ENCODE measurements around the gene KRTAP5-7.
"Not testable (repeated sequence)": the region's sequence is repeated elsewhere in the genome, so short reads cannot be mapped to it uniquely, and the experiment has no call there.

The KRTAP5-7 gene, protein sequence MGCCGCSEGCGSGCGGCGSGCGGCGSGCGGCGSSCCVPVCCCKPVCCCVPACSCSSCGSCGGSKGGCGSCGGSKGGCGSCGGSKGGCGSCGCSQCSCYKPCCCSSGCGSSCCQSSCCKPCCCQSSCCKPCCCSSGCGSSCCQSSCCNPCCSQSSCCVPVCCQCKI

DNA sequence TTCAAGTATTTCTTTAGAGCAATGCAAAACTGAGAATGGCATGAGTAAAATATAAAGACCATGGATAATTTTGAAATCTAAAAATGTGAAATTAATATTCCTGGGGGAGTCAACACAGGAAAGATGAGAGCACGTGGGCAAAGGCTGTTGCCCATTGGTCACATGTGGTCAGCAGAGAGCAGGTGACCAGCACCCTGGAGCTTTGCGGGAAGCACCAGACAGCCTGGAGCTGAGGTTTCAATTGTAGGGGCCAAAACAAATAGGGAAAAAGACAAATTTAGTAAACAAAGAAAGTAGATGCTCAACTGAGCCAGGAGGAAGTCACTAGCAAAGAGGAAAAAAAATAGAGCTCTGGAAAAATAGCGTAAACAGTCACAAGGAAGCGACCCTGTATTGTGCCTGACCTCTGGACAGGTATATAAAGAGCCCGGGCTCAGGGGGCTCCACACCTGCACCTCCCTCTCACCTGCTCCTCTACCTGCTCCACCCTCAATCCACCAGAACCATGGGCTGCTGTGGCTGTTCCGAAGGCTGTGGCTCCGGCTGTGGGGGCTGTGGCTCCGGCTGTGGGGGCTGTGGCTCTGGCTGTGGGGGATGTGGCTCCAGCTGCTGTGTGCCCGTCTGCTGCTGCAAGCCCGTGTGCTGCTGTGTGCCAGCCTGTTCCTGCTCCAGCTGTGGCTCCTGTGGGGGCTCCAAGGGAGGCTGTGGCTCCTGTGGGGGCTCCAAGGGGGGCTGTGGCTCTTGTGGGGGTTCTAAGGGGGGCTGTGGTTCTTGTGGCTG lies at the start of gene KRTAP5-7:
KRTAP5-7 (plus strand) TSS at position 472 of the 780 bp plus-strand sequence; CDS start at position 506, 34 bp downstream.
- not testable (repeated sequence) for H3K9me3 ChIP-seq (ENCODE audit: control insufficient read depth, low read length); H3K9ac ChIP-seq (ENCODE audit: low read length); H3K36me3 ChIP-seq (ENCODE audit: control insufficient read depth, insufficient read depth, low read length, severe bottlenecking); H3K4me3 ChIP-seq (ENCODE audit: low read length); DNase-seq (ENCODE audit: low read depth); H3K4me1 ChIP-seq (ENCODE audit: control insufficient read depth, insufficient read depth, low read length); H3K27me3 ChIP-seq (replicated peaks; ENCODE audit: control insufficient read depth, insufficient read depth, low read length)

DNA sequence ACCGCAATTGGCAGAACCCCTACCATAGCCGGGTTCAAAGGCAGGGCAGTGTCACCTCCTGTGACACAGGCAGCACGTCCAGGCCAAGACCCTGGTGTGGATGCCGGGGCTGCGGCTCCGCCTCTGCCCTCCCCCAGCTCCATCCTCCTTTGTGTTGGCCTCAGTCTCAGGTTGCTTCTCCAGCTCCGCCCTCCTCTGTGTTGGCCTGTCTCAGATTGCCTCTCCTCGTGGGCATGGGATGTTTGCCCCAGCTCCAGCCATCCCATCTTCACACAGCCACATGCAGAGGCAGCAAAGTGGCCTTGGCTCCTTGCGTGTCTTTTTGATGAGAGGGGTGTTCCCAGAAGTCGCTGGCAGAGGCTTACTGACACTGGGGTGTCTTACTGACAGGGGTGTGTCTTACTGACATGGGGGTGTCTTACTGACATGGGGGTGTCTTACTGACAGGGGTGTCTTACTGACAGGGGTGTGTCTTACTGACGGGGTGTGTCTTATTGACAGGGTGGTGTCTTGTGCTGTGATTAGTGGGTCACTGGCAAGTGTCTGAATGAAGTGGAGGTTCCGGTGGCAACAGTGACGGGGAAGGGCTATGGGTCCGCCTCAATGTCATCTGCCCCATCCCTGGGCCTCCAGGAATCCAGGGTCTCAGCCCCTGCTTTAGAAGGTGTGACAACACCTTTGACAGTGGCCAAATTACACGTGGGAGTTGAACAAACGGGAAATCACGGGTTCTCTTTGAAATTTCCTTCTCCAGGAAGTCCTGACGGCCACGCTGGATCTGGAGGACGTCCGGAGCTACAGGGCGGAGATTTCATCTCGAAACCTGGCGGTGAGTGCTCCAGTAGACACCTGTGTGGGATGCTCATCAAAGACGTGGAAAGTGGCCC lies 49.2 kb upstream of the KRTAP5-7 start:
- no peak for DNase-seq (ENCODE audit: low read depth)
- H3K9me3 ChIP-seq (ENCODE audit: control insufficient read depth, low read length), result no peaks in the 10 kb centered on the region
- no peak overlapping the region for H3K4me3 ChIP-seq (ENCODE audit: low read length)
- no peaks in the 10 kb centered on the region for H3K27me3 ChIP-seq (replicated peaks; ENCODE audit: control insufficient read depth, insufficient read depth, low read length)
- H3K36me3 ChIP-seq (ENCODE audit: control insufficient read depth, insufficient read depth, low read length, severe bottlenecking), result peaks cover 90% of the 10 kb centered on the region
- H3K4me1 ChIP-seq (ENCODE audit: control insufficient read depth, insufficient read depth, low read length), result no peaks in the 10 kb centered on the region
- no peak overlapping the region for H3K9ac ChIP-seq (ENCODE audit: low read length)

DNA sequence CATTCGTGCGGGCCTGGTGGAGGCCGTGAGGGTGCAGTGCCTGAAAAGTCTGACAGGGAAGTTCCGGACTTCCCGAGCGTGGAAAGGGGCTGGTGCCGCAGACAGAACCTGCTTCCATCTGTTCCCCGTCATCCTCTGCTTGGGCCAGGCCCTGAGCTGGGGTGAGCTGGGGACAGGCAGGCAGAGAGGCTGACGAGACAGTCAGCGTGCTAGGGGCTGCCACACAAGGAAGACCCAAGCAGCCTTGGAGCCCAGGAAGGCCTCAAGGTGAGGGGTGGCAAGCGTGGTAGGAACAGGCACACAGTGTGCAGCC lies 48.6 kb upstream of the KRTAP5-7 start:
- peaks cover 90% of the 10 kb centered on the region for H3K36me3 ChIP-seq (ENCODE audit: control insufficient read depth, insufficient read depth, low read length, severe bottlenecking)
- no peak overlapping the region for H3K9ac ChIP-seq (ENCODE audit: low read length)
- H3K9me3 ChIP-seq (ENCODE audit: control insufficient read depth, low read length), result no peaks in the 10 kb centered on the region
- no peak for DNase-seq (ENCODE audit: low read depth)
- no peaks in the 10 kb centered on the region for H3K4me1 ChIP-seq (ENCODE audit: control insufficient read depth, insufficient read depth, low read length)
- H3K27me3 ChIP-seq (replicated peaks; ENCODE audit: control insufficient read depth, insufficient read depth, low read length), result no peaks in the 10 kb centered on the region
- H3K4me3 ChIP-seq (ENCODE audit: low read length), result no peak overlapping the region

DNA sequence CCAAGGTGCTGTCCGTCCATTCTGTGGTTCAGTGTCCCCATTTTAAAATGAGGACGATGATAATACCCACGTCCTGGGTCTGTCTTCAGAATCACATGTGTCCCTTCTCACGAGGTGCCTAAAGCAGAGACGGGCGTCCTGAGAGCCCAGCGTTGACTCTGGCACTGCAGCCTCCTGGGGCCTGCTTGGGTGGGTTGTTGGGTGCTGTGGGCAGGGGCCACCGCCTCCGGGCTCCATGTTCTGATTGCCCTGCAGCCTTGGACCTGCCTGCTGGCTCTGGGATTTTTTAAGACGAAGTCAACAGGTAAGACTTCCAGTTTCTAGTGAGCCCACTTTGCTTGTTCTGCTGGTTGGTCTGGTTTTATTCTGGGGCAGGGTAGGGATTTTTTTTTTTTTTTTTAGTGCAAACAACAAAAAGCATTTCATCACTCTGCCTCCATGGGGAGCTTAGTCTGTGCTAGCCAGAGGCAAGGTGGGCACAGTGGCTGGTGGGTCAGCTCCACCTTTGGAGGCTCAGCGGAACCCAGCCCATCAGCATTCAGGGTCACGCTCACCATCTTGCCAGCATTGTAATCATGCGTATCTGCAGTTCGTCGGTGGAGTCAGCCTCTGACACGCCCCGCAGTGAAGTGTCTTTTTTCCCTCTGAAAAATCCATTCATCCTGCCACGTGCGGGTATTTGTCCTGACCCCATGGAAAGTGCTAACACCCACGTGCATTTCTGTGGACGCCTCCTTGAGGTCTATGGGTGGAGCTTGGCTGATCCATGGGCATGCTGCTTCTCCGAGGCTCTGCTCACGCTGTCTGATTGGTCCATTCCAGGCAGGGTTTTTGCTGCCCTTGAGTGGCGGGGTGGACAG lies 45.7 kb upstream of the KRTAP5-7 start:
- H3K4me3 ChIP-seq (ENCODE audit: low read length), result no peak overlapping the region
- H3K36me3 ChIP-seq (ENCODE audit: control insufficient read depth, insufficient read depth, low read length, severe bottlenecking), result peaks cover 97% of the 10 kb centered on the region
- no peak for DNase-seq (ENCODE audit: low read depth)

DNA sequence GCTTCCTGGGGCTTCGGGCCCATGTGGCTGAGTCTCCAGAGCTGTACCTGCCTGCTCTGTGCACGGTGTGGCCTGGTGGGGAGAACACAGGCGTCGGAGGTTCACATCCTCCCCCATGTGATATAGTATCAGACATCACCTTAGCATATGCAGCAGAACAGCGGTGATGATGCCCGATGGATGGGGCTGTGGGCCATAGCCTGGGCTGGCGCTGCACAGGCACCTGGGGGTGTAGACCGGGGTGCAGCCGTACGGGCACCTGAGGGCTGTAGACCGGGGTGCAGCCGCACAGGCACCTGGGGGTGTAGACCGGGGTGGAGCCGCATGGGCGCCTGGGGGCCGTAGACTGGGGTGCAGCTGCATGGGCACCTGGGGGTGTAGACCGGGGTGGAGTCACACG lies 44.9 kb upstream of the KRTAP5-7 start:
- no peaks in the 10 kb centered on the region for H3K27me3 ChIP-seq (replicated peaks; ENCODE audit: control insufficient read depth, insufficient read depth, low read length)
- no peak overlapping the region for H3K9ac ChIP-seq (ENCODE audit: low read length)
- no peak overlapping the region for H3K4me3 ChIP-seq (ENCODE audit: low read length)
- no peaks in the 10 kb centered on the region for H3K4me1 ChIP-seq (ENCODE audit: control insufficient read depth, insufficient read depth, low read length)
- no peak for DNase-seq (ENCODE audit: low read depth)
- H3K36me3 ChIP-seq (ENCODE audit: control insufficient read depth, insufficient read depth, low read length, severe bottlenecking), result peaks cover 91% of the 10 kb centered on the region
- H3K9me3 ChIP-seq (ENCODE audit: control insufficient read depth, low read length), result no peaks in the 10 kb centered on the region

More for the DNA sequence above, 45.7 kb upstream of the KRTAP5-7 start:
- no peak overlapping the region for H3K9ac ChIP-seq (ENCODE audit: low read length)
- no peaks in the 10 kb centered on the region for H3K27me3 ChIP-seq (replicated peaks; ENCODE audit: control insufficient read depth, insufficient read depth, low read length)
- no peaks in the 10 kb centered on the region for H3K4me1 ChIP-seq (ENCODE audit: control insufficient read depth, insufficient read depth, low read length)
- no peaks in the 10 kb centered on the region for H3K9me3 ChIP-seq (ENCODE audit: control insufficient read depth, low read length)

DNA sequence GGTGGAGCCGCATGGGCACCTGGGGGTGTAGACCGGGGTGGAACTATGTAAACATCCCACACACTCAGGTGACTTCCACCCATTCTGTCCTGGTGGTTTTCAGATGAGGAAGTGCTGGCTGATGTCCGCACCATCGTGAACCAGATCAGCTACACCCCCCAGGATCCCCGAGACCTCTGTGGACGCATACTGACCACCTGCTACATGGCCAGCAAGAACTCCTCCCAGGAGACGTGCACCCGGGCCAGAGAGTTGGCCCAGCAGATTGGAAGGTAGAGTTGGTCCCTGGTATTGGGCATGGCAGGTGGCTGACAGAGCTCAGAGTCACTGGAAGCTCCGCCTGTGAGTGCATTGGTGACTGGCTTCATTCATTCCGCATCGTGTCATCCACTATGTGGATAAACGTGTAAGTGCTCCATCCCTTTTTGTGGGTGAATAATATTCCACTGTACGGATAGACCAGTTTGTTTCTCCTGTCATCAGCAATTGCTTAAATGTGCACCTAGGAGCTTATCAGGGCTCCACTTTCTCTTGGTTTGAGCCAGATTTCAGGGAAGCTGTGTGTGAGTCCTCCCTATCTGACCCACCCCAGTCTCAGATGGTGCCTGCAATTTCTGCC lies 44.2 kb upstream of the KRTAP5-7 start:
- H3K9ac ChIP-seq (ENCODE audit: low read length), result no peak overlapping the region
- H3K4me1 ChIP-seq (ENCODE audit: control insufficient read depth, insufficient read depth, low read length), result no peaks in the 10 kb centered on the region
- H3K4me3 ChIP-seq (ENCODE audit: low read length), result no peak overlapping the region
- no peaks in the 10 kb centered on the region for H3K27me3 ChIP-seq (replicated peaks; ENCODE audit: control insufficient read depth, insufficient read depth, low read length)
- no peak for DNase-seq (ENCODE audit: low read depth)
- H3K9me3 ChIP-seq (ENCODE audit: control insufficient read depth, low read length), result no peaks in the 10 kb centered on the region
- peaks cover 86% of the 10 kb centered on the region for H3K36me3 ChIP-seq (ENCODE audit: control insufficient read depth, insufficient read depth, low read length, severe bottlenecking)

DNA sequence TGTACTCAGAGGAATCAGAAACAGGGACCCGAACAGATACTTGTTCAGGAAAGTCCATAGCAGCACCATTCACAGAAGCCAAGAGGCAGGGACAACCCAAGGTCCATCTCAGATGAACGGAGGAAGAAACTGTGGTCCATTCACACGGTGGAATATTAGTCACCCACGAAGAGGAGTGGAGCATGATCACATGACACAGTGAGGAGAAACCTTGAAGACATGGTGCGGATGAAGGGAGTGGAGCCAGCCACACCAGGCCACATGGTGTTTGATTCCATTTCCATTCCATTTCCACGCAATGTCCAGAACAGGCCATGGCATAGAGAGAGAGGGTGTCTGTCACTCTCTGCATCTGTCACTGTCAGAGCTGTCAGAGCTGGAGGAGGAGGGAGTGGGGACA lies 43.4 kb upstream of the KRTAP5-7 start:
- no peak for DNase-seq (ENCODE audit: low read depth)
- Histone ChIP-seq H3K36me3 (ENCODE audit: control insufficient read depth, insufficient read depth, low read length, severe bottlenecking) (peaks cover 83% of the 10 kb centered on the region), H3K27me3 (replicated peaks; ENCODE audit: control insufficient read depth, insufficient read depth, low read length) (no peaks in the 10 kb centered on the region), H3K9me3 (ENCODE audit: control insufficient read depth, low read length) (no peaks in the 10 kb centered on the region), H3K9ac (ENCODE audit: low read length) (no peak overlapping the region), H3K4me1 (ENCODE audit: control insufficient read depth, insufficient read depth, low read length) (no peaks in the 10 kb centered on the region), H3K4me3 (ENCODE audit: low read length) (no peak overlapping the region)

DNA sequence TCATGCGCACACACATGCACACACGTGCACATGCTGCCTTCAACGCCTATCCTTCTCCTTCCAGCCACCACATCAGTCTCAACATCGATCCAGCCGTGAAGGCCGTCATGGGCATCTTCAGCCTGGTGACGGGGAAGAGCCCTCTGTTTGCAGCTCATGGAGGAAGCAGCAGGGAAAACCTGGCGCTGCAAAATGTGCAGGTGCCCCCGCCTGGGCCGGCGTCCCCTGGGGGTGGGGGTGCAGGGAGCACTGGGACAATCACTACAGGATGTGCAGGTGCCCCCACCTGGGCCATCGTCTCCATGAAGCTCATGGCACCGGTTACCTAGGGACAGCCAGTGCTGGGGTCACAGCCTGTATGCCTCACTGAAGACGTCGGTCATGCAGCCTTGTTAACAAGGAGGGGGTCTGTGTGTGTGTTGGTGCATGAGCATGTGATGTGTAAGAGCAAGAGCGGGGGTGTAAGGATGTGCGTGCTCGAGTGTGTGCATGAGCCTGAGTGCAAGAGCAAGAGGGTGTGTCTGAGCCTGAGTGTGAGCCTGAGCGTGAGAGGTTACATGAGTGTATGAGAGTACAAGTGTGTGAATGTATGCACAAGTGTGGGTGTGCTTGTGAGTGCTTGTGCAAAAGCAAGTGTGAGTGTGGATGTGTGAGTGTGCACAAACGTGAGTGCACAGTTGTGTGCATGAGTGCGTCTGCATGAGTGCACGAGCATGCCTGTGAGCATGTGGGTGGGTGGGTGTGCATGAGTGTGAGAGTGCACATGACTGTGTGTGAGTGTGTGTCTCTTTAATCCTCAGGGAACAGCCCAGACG lies 42.6 kb upstream of the KRTAP5-7 start:
- Histone ChIP-seq H3K4me1 (ENCODE audit: control insufficient read depth, insufficient read depth, low read length) (no peaks in the 10 kb centered on the region), H3K4me3 (ENCODE audit: low read length) (no peak overlapping the region), H3K9ac (ENCODE audit: low read length) (no peak overlapping the region), H3K36me3 (ENCODE audit: control insufficient read depth, insufficient read depth, low read length, severe bottlenecking) (peaks cover 77% of the 10 kb centered on the region), H3K27me3 (replicated peaks; ENCODE audit: control insufficient read depth, insufficient read depth, low read length) (no peaks in the 10 kb centered on the region), H3K9me3 (ENCODE audit: control insufficient read depth, low read length) (no peaks in the 10 kb centered on the region)
- DNase-seq (ENCODE audit: low read depth), result no peak

DNA sequence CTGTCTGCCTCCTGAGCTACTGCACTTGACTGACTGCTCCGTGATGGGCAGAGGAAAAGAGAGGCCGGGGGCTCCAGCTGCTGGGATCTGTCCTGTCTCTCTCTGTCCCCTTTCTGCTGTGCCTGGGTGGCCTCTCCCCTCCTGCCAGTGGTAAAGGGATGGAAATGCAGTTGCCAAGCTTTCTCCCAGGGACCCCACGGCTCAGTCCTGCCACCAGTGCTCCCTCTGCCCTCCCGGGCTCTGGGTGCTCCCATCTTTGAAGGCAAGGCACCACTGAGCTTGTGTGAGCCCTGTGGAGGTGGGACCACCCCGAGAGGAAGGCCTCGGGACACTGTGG lies 42.0 kb upstream of the KRTAP5-7 start:
- no peaks in the 10 kb centered on the region for H3K27me3 ChIP-seq (replicated peaks; ENCODE audit: control insufficient read depth, insufficient read depth, low read length)
- no peak overlapping the region for H3K9ac ChIP-seq (ENCODE audit: low read length)
- DNase-seq (ENCODE audit: low read depth), result no peak
- no peak overlapping the region for H3K4me3 ChIP-seq (ENCODE audit: low read length)
- no peaks in the 10 kb centered on the region for H3K9me3 ChIP-seq (ENCODE audit: control insufficient read depth, low read length)
- H3K4me1 ChIP-seq (ENCODE audit: control insufficient read depth, insufficient read depth, low read length), result no peaks in the 10 kb centered on the region
- H3K36me3 ChIP-seq (ENCODE audit: control insufficient read depth, insufficient read depth, low read length, severe bottlenecking), result peaks cover 77% of the 10 kb centered on the region

DNA sequence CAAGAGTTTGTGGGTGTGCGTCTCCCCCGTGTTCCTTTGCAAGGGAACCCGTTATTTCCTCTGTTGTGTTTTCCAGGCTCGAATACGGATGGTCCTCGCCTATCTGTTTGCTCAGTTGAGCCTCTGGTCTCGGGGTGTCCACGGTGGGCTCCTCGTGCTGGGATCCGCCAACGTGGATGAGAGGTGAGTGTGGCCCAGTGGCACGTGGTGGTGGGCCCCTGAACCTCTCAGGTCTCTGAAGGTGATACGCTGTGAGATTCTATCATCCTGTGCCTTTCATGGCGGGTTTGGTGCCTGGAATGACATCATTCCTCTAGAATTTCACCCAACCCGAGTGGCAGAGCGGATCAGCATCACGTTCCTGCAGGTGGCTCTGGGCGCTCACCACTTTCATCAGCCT lies 41.6 kb upstream of the KRTAP5-7 start:
- Histone ChIP-seq H3K4me1 (ENCODE audit: control insufficient read depth, insufficient read depth, low read length) (no peaks in the 10 kb centered on the region), H3K9me3 (ENCODE audit: control insufficient read depth, low read length) (no peaks in the 10 kb centered on the region), H3K9ac (ENCODE audit: low read length) (no peak overlapping the region), H3K36me3 (ENCODE audit: control insufficient read depth, insufficient read depth, low read length, severe bottlenecking) (peaks cover 76% of the 10 kb centered on the region), H3K27me3 (replicated peaks; ENCODE audit: control insufficient read depth, insufficient read depth, low read length) (no peaks in the 10 kb centered on the region), H3K4me3 (ENCODE audit: low read length) (no peak overlapping the region)
- no peak for DNase-seq (ENCODE audit: low read depth)

Measured in adipocyte (in vitro differentiated cells).